Neural progenitor cell (in vitro differentiated cells): Measurements from ENCODE around the gene VTI1A. TPM values are rescaled to one million over a fixed set of nuclear protein-coding genes. Genes with fewer than 3 reads are reported as not detected.

Source experiments
- DNase-seq: peaks from one replicate; pipeline ENCODE4 v3.0.0-alpha.2; 2016; ENCODE audit warnings: low spot score
- H2AFZ ChIP-seq: fragments of 200-600 bp; sonication (generic); replicated peaks from 2 replicates; pipeline ENCODE4 v1.6.1; 2016; ENCODE audit warnings: antibody characterized with exemption
- H3F3A ChIP-seq: fragments of 200-600 bp; sonication (generic); 2 replicates; pipeline ENCODE4 v1.6.1; 2016; ENCODE audit warnings: antibody characterized with exemption, low read depth
- H3K27ac ChIP-seq: fragments of 200-600 bp; sonication (generic); 2 replicates; pipeline ENCODE4 v1.5.1; 2016; ENCODE audit warnings: mild to moderate bottlenecking
- H3K27me3 ChIP-seq: fragments of 200-600 bp; sonication (generic); 2 replicates; pipeline ENCODE4 v1.6.1; 2016; ENCODE audit warnings: mild to moderate bottlenecking, moderate library complexity
- H3K36me3 ChIP-seq: fragments of 200-600 bp; sonication (generic); 2 replicates; pipeline ENCODE4 v1.5.1; 2016
- H3K4me1 ChIP-seq: fragments of 200-600 bp; sonication (generic); 2 replicates; pipeline ENCODE4 v1.6.1; 2016; ENCODE audit warnings: mixed run types
- H3K4me2 ChIP-seq: fragments of 200-600 bp; sonication (generic); 2 replicates; pipeline ENCODE4 v1.6.1; 2016
- H3K4me3 ChIP-seq: fragments of 200-600 bp; sonication (generic); 2 replicates; pipeline ENCODE4 v1.5.1; 2016
- H3K79me2 ChIP-seq: fragments of 200-600 bp; sonication (generic); 2 replicates; pipeline ENCODE4 v1.6.1; 2016; ENCODE audit warnings: low read depth
- H3K9ac ChIP-seq: fragments of 200-600 bp; sonication (generic); 2 replicates; pipeline ENCODE4 v1.6.1; 2016
- H3K9me3 ChIP-seq: fragments of 200-600 bp; sonication (generic); 2 replicates; pipeline ENCODE4 v1.5.1; 2016; ENCODE audit warnings: low read depth
- H4K20me1 ChIP-seq: fragments of 200-600 bp; sonication (generic); 2 replicates; pipeline ENCODE4 v1.6.1; 2016; ENCODE audit warnings: low read depth
- H3K27ac Mint-ChIP-seq: 3 replicates; pipeline ENCODE4 v1.8.0; 2021; ENCODE audit warnings: mixed read lengths
- H3K27me3 Mint-ChIP-seq: 2 replicates; pipeline ENCODE4 v1.8.0; 2022; ENCODE audit warnings: low read depth, mild to moderate bottlenecking, inconsistent platforms, moderate library complexity, mixed read lengths; ENCODE audit not compliant: insufficient read depth
- H3K36me3 Mint-ChIP-seq: 3 replicates; pipeline ENCODE4 v1.8.0; 2021; ENCODE audit warnings: mixed read lengths
- H3K4me1 Mint-ChIP-seq: 3 replicates; pipeline ENCODE4 v1.8.0; 2021; ENCODE audit warnings: mixed read lengths
- H3K4me3 Mint-ChIP-seq: 3 replicates; pipeline ENCODE4 v1.8.0; 2021; ENCODE audit warnings: mild to moderate bottlenecking, moderate library complexity, mixed read lengths
- H3K9me3 Mint-ChIP-seq: 3 replicates; pipeline ENCODE4 v1.8.0; 2020; ENCODE audit warnings: mixed read lengths
- EZH2 ChIP-seq: fragments of 200-600 bp; sonication (generic); IDR thresholded peaks from 2 replicates; pipeline ENCODE4 v1.6.1; 2017; ENCODE audit warnings: antibody characterized with exemption, mild to moderate bottlenecking, moderate library complexity
- EZH2phosphoT487 ChIP-seq: fragments of 200-600 bp; sonication (generic); IDR thresholded peaks from 2 replicates; pipeline ENCODE4 v1.6.1; 2017; ENCODE audit warnings: antibody characterized with exemption
- total RNA-seq: library from RNA; depleted of rRNA; stranded (reverse); fragments of >200 nt; gene quantifications from 2 replicates; pipeline ENCODE4 v1.2.3, GENCODE V29; 2015; ENCODE audit warnings: low replicate concordance
- TF ChIP-seq, protein P1 (sequence below): fragments of 200-600 bp; sonication (generic); IDR thresholded peaks from 2 replicates; pipeline ENCODE4 v1.5.1; 2017; ENCODE audit warnings: antibody characterized with exemption, mild to moderate bottlenecking

The VTI1A gene
- total RNA-seq, 1 donor from 2014 or later: 28.8 TPM

DNA sequence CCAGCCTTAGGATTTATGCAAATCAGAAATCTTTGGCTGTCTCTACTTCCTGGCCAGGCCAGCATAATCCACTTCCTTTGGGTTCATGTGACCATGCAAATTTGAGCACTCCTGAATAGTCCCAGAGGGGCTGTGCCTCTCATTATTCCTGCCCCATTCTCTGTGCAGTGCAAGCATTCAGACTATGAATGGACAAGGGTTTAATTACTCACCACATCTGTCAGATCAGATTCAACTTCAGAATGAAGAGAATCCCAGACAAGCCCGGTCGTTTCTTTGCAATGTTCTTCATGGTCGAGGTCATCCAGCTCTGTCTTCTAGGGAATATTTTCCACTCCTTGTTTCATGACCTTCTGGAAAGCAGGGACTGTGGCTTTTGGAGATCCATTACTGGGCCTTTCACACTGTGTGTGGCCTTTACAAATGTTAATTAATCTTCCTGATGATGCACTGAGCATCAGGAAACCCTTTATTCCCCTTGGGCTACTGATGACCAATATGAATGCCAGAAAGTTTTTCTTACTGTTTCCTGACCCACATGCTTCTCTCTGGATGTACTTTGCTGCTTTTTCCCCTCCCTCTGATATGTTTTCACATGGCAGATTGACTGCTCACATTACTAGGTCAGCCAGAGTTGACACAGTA, 285.4 kb downstream of the VTI1A start:
- Histone ChIP-seq H3K27me3 (no peaks in the 10 kb centered on the region), H3K4me2 (peak overlapping the region; percentile 67), H3K9me3 (peaks cover 2% of the 10 kb centered on the region), H3F3A (peaks cover 18% of the 10 kb centered on the region), H3K9ac (no peak overlapping the region), H3K4me1 (peaks cover 44% of the 10 kb centered on the region), H4K20me1 (peaks cover 8% of the 10 kb centered on the region), H3K27ac (no peak overlapping the region), H3K79me2 (no peaks in the 10 kb centered on the region), H3K4me3 (no peak overlapping the region), H3K36me3 (no peaks in the 10 kb centered on the region), H2AFZ (no peak overlapping the region)
- H3K4me3 Mint-ChIP-seq: peak overlapping the region; percentile 53
- no peaks in the 10 kb centered on the region for H3K27me3 Mint-ChIP-seq
- no peaks in the 10 kb centered on the region for H3K9me3 Mint-ChIP-seq
- peak overlapping the region; percentile 72 for H3K27ac Mint-ChIP-seq
- peaks cover 44% of the 10 kb centered on the region for H3K4me1 Mint-ChIP-seq
- DNase-seq: peak; percentile 82
- TF ChIP-seq EZH2 (no peak), EZH2phosphoT487 (peak; percentile 35)
- TF ChIP-seq, protein P1, sequence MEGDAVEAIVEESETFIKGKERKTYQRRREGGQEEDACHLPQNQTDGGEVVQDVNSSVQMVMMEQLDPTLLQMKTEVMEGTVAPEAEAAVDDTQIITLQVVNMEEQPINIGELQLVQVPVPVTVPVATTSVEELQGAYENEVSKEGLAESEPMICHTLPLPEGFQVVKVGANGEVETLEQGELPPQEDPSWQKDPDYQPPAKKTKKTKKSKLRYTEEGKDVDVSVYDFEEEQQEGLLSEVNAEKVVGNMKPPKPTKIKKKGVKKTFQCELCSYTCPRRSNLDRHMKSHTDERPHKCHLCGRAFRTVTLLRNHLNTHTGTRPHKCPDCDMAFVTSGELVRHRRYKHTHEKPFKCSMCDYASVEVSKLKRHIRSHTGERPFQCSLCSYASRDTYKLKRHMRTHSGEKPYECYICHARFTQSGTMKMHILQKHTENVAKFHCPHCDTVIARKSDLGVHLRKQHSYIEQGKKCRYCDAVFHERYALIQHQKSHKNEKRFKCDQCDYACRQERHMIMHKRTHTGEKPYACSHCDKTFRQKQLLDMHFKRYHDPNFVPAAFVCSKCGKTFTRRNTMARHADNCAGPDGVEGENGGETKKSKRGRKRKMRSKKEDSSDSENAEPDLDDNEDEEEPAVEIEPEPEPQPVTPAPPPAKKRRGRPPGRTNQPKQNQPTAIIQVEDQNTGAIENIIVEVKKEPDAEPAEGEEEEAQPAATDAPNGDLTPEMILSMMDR: no peak
- no peaks in the 10 kb centered on the region for H3K36me3 Mint-ChIP-seq

GRCh38 chr10:112735041-112735695, 288.2 kb downstream of the VTI1A start:
- Histone ChIP-seq H3K36me3 (no peaks in the 10 kb centered on the region), H3K79me2 (no peaks in the 10 kb centered on the region), H2AFZ (no peak overlapping the region), H3F3A (peaks cover 18% of the 10 kb centered on the region), H3K27ac (no peak overlapping the region), H3K27me3 (no peaks in the 10 kb centered on the region), H4K20me1 (peaks cover 8% of the 10 kb centered on the region), H3K4me2 (no peak overlapping the region), H3K4me3 (no peak overlapping the region), H3K9me3 (no peaks in the 10 kb centered on the region), H3K4me1 (peaks cover 40% of the 10 kb centered on the region), H3K9ac (no peak overlapping the region)
- H3K4me3 Mint-ChIP-seq: no peak overlapping the region
- no peaks in the 10 kb centered on the region for H3K36me3 Mint-ChIP-seq
- H3K9me3 Mint-ChIP-seq: no peaks in the 10 kb centered on the region
- H3K27ac Mint-ChIP-seq: no peak overlapping the region
- TF ChIP-seq, protein P1: no peak
- TF ChIP-seq EZH2phosphoT487: no peak
- TF ChIP-seq EZH2: no peak
- no peak for DNase-seq
- no peaks in the 10 kb centered on the region for H3K27me3 Mint-ChIP-seq
- H3K4me1 Mint-ChIP-seq: peaks cover 53% of the 10 kb centered on the region

- Mint-ChIP-seq H3K27ac (peak overlapping the region; percentile 39), H3K9me3 (no peaks in the 10 kb centered on the region), H3K27me3 (peaks cover 3% of the 10 kb centered on the region), H3K4me3 (no peak overlapping the region), H3K4me1 (peaks cover 51% of the 10 kb centered on the region), H3K36me3 (no peaks in the 10 kb centered on the region)
- Histone ChIP-seq H3K9me3 (no peaks in the 10 kb centered on the region), H3K79me2 (no peaks in the 10 kb centered on the region), H3K27me3 (no peaks in the 10 kb centered on the region), H2AFZ (no peak overlapping the region), H4K20me1 (no peaks in the 10 kb centered on the region), H3K27ac (no peak overlapping the region), H3K4me3 (no peak overlapping the region), H3F3A (no peaks in the 10 kb centered on the region), H3K9ac (no peak overlapping the region), H3K4me2 (peak overlapping the region; percentile 12), H3K36me3 (no peaks in the 10 kb centered on the region), H3K4me1 (peaks cover 24% of the 10 kb centered on the region)
- DNase-seq: peak; percentile 43
- TF ChIP-seq EZH2 (no peak), EZH2phosphoT487 (no peak)
- TF ChIP-seq, protein P1: no peak
These were observed 291.9 kb downstream of the VTI1A start for GRCh38 chr10:112738606-112739591.
